IMR-90 (cell line): ENCODE data around the gene OR13C8. TPM values are rescaled to one million over a fixed set of nuclear protein-coding genes. Genes with fewer than 3 reads are reported as not detected.

Source experiments
- ATAC-seq: fragments of 200-7000 bp; cut with Tn5 transposase; 2 replicates; pipeline ENCODE4 v1.9.1; 2020; ENCODE audit warnings: low read depth, mild to moderate bottlenecking, moderate library complexity
- BruUV-seq: library from RNA; stranded (reverse); fragments of 400-500 nt; replicated peaks from 2 replicates; lab custom pipeline; 2021; lab: Mats Ljungman, UMichigan
- CTCF ChIA-PET: fragments of 300-600 bp; formaldehyde crosslinking; extraction: SDS; loops from one replicate; lab custom pipeline; 2021; ENCODE audit warnings: antibody characterized with exemption; lab: Yijun Ruan, JAX
- POLR2A ChIA-PET: fragments of 300-600 bp; sonication (Branson Sonifier 250); formaldehyde crosslinking; loops from one replicate; lab custom pipeline; 2022; ENCODE audit warnings: antibody characterized with exemption; ENCODE audit not compliant: unreplicated experiment; lab: Charles Lee
- DNase-seq: peaks from one replicate; pipeline ENCODE4 v3.0.0; 2013
- H2AFZ ChIP-seq: replicated peaks from 2 replicates; pipeline ENCODE3; 2013; ENCODE audit warnings: low read length, mild to moderate bottlenecking; ENCODE audit not compliant: poor library complexity
- H2AK5ac ChIP-seq: 2 replicates; pipeline ENCODE4 v1.6.1; 2013; ENCODE audit warnings: low read depth, low read length, inconsistent platforms
- H2AK9ac ChIP-seq: replicated peaks from 2 replicates; pipeline ENCODE3; 2013; ENCODE audit warnings: mild to moderate bottlenecking, low read depth, low read length, moderate library complexity; ENCODE audit not compliant: poor library complexity
- H2BK120ac ChIP-seq: 2 replicates; pipeline ENCODE4 v1.6.1; 2013; ENCODE audit warnings: low read depth, low read length, inconsistent platforms
- H2BK15ac ChIP-seq: 3 replicates; pipeline ENCODE4 v1.6.1; 2013; ENCODE audit warnings: low read depth, low read length, inconsistent platforms
- H2BK20ac ChIP-seq: 2 replicates; pipeline ENCODE4 v1.6.1; 2013; ENCODE audit warnings: low read depth, mild to moderate bottlenecking, inconsistent platforms, low read length, moderate library complexity
- H2BK5ac ChIP-seq: 2 replicates; pipeline ENCODE4 v1.6.1; 2013; ENCODE audit warnings: mild to moderate bottlenecking, low read depth, low read length, inconsistent platforms; ENCODE audit not compliant: poor library complexity, severe bottlenecking
- H3K14ac ChIP-seq: replicated peaks from 2 replicates; pipeline ENCODE4 v1.6.1; 2013; ENCODE audit warnings: low read depth, low read length, inconsistent platforms
- H3K18ac ChIP-seq: 2 replicates; pipeline ENCODE4 v1.6.1; 2013; ENCODE audit warnings: low read depth, low read length, control low read depth
- H3K23ac ChIP-seq: 2 replicates; pipeline ENCODE4 v1.6.1; 2013; ENCODE audit warnings: low read depth, low read length, inconsistent platforms
- H3K27ac ChIP-seq: 2 replicates; pipeline ENCODE4 v1.5.1; 2013; ENCODE audit warnings: mild to moderate bottlenecking, control low read depth, low read length; ENCODE audit not compliant: insufficient read depth
- H3K27me3 ChIP-seq: 2 replicates; pipeline ENCODE4 v1.6.1; 2013; ENCODE audit warnings: low read length; ENCODE audit not compliant: control insufficient read depth, insufficient read depth
- H3K36me3 ChIP-seq: 2 replicates; pipeline ENCODE4 v1.6.1; 2013; ENCODE audit warnings: low read length, mixed read lengths; ENCODE audit not compliant: control insufficient read depth, insufficient read depth
- H3K4ac ChIP-seq: 2 replicates; pipeline ENCODE4 v1.6.1; 2013; ENCODE audit warnings: low read depth, low read length, inconsistent platforms
- H3K4me1 ChIP-seq: 2 replicates; pipeline ENCODE4 v1.6.1; 2013; ENCODE audit warnings: low read length, mixed read lengths; ENCODE audit not compliant: control insufficient read depth, insufficient read depth
- H3K4me2 ChIP-seq: 2 replicates; pipeline ENCODE4 v1.6.1; 2013; ENCODE audit warnings: low read depth, mild to moderate bottlenecking, control low read depth, low read length, moderate library complexity
- H3K4me3 ChIP-seq: 2 replicates; pipeline ENCODE4 v1.5.1; 2013; ENCODE audit warnings: low read depth, mild to moderate bottlenecking, control low read depth, low read length, moderate library complexity; ENCODE audit not compliant: insufficient read depth
- H3K56ac ChIP-seq: 2 replicates; pipeline ENCODE4 v1.6.1; 2013; ENCODE audit warnings: low read length, inconsistent platforms; ENCODE audit not compliant: insufficient read depth; ENCODE audit errors: extremely low read depth
- H3K79me1 ChIP-seq, 2 experiments: 2 replicates each; pipeline ENCODE4 v1.6.1; 2013; ENCODE audit warnings: low read length in 2 of 2, inconsistent platforms in 1 of 2, low read depth in 1 of 2
- H3K9ac ChIP-seq: 2 replicates; pipeline ENCODE4 v1.6.1; 2013; ENCODE audit warnings: low read depth, low read length, control low read depth
- H3K9me1 ChIP-seq: 2 replicates; pipeline ENCODE4 v1.6.1; 2013; ENCODE audit warnings: low read length, inconsistent platforms; ENCODE audit not compliant: insufficient read depth
- H3K9me3 ChIP-seq: 2 replicates; pipeline ENCODE4 v1.6.1; 2013; ENCODE audit warnings: low read length; ENCODE audit not compliant: control insufficient read depth, insufficient read depth
- H4K20me1 ChIP-seq: 2 replicates; pipeline ENCODE4 v1.6.1; 2013; ENCODE audit warnings: low read length, inconsistent platforms; ENCODE audit not compliant: insufficient read depth
- H4K5ac ChIP-seq: 2 replicates; pipeline ENCODE4 v1.6.1; 2013; ENCODE audit warnings: mild to moderate bottlenecking, low read depth, low read length, control low read depth
- H4K8ac ChIP-seq, 2 experiments: 2 replicates each; pipeline ENCODE4 v1.6.1; 2013; ENCODE audit warnings: low read depth in 2 of 2, low read length in 2 of 2, control low read depth in 1 of 2, inconsistent platforms in 1 of 2
- H4K91ac ChIP-seq: 2 replicates; pipeline ENCODE4 v1.6.1; 2013; ENCODE audit warnings: low read depth, low read length, inconsistent platforms; ENCODE audit not compliant: insufficient read depth
- BHLHE40 ChIP-seq: fragments of 150-350 bp; IDR thresholded peaks from 2 replicates; pipeline ENCODE4 v1.6.1; 2016; ENCODE audit warnings: mild to moderate bottlenecking, low read depth, low read length
- CHD1 ChIP-seq: IDR thresholded peaks from 2 replicates; pipeline ENCODE4 v1.6.1; 2012; ENCODE audit warnings: low read depth, low read length, improper control_type of control experiment
- MAFK ChIP-seq: IDR thresholded peaks from 2 replicates; pipeline ENCODE4 v1.6.1; 2012; ENCODE audit warnings: low read depth, low read length, improper control_type of control experiment
- RAD21 ChIP-seq: IDR thresholded peaks from 2 replicates; pipeline ENCODE4 v1.6.1; 2012; ENCODE audit warnings: low read length, improper control_type of control experiment
- SMC3 ChIP-seq: fragments of 150-350 bp; IDR thresholded peaks from 2 replicates; pipeline ENCODE4 v1.6.1; 2016; ENCODE audit warnings: low read depth, mild to moderate bottlenecking, antibody characterized with exemption, low read length, moderate library complexity
- WGBS, 2 experiments: methylation state at CpG; one replicate each; pipeline versions ENCODE4 v1.1.5 to v1.1.7; 2013; ENCODE audit warnings: missing lambda C conversion rate in 2 of 2; ENCODE audit not compliant: insufficient read length in 1 of 2; ENCODE audit errors: extremely low coverage in 2 of 2; 5-methylcytosine and 5-hydroxymethylcytosine counted together
- dilution Hi-C: fragments of 300-500 bp; cut with HindIII; formaldehyde crosslinking; loops from one replicate; pipeline ENCODE4 v1.14.3; 2018; ENCODE audit warnings: low sequenced_read_pairs; ENCODE audit not compliant: unreplicated experiment
- in situ Hi-C: fragments of 300-500 bp; cut with MboI; formaldehyde crosslinking; loops from 3 replicates; pipeline ENCODE4 v1.14.3; 2019; ENCODE audit warnings: low sequenced_read_pairs, inconsistent platforms, mixed read lengths
- intact Hi-C: fragments of 100-400 bp; cut with micrococcal nuclease; formaldehyde crosslinking; loops from 2 replicates; pipeline ENCODE4 v1.10.0; 2022
- polyA plus RNA-seq, 3 experiments: library from polyadenylated mRNA; depleted of rRNA; stranded (reverse); fragments of >200 nt; gene quantifications; 2 replicates each; pipeline ENCODE4 v1.2.3, GENCODE V29; 2012; ENCODE audit warnings: low replicate concordance in 1 of 3
- total RNA-seq: library from RNA; depleted of rRNA; stranded (reverse); fragments of >200 nt; gene quantifications from 2 replicates; pipeline ENCODE4 v1.2.3, GENCODE V29; 2012
- TF ChIP-seq, protein P1 (sequence below): conservative IDR thresholded peaks from 2 replicates; pipeline ENCODE4 v1.5.1; 2012; ENCODE audit warnings: mild to moderate bottlenecking, low read depth, low read length, improper control_type of control experiment
- TF ChIP-seq, protein P2 (sequence below): fragments of 150-350 bp; IDR thresholded peaks from 2 replicates; pipeline ENCODE4 v1.6.1; 2016; ENCODE audit warnings: low read depth, mild to moderate bottlenecking, low read length, moderate library complexity, borderline replicate concordance

OR13C8 gene
- total and polyA plus RNA-seq, 2 of the 4 experiments (the other 2 are of a cell fraction) = not detected

DNA sequence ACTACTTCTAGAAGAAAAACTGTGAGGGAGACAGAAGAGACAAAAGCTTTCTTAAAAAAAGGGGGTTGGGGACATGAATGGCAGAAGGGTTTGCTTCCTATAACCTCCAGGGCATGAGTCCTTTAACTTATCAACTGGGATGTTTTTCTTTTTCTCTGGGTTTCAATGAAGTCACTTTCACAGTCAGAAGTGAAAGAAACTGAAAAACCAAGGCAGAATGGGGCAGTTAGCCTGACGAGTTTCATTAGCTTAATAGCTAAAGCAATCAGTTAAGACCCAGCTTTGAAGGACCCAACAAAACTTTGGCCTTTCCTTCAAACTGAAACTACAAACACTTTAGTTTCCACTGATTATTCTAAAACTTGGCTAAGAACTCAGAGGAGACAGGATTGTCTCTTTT, 4.6 kb upstream of the OR13C8 start:
- CTCF ChIA-PET = interaction anchor here (1.2 kb wide), 1 partner anchor 18 kb away, joined by 3 read pairs; no protein-coding TSS in a partner anchor

More for the DNA sequence above, 4.6 kb upstream of the OR13C8 start:
- POLR2A ChIA-PET = no interaction called here
- Histone ChIP-seq H3K4ac (no peak overlapping the region), H3K27ac (no peak overlapping the region), H3K14ac (no peak overlapping the region), H3K4me3 (no peak overlapping the region), H3K79me1 (no peaks in the 10 kb centered on the region), H3K36me3 (no peaks in the 10 kb centered on the region), H3K4me2 (no peak overlapping the region), H3K18ac (no peak overlapping the region), H3K27me3 (no peaks in the 10 kb centered on the region), H4K20me1 (no peaks in the 10 kb centered on the region), H4K8ac (no peak overlapping the region), H2BK15ac (no peak overlapping the region), H2BK20ac (no peak overlapping the region), H3K9me1 (no peaks in the 10 kb centered on the region), H2BK5ac (no peak overlapping the region), H3K9ac (no peak overlapping the region), H2AK9ac (no peak overlapping the region), H4K91ac (no peak overlapping the region), H2BK120ac (no peak overlapping the region), H2AK5ac (no peak overlapping the region), H3K9me3 (peaks cover under 1% of the 10 kb centered on the region), H3K23ac (no peak overlapping the region), H3K4me1 (no peaks in the 10 kb centered on the region), H2AFZ (no peak overlapping the region), H3K56ac (no peak overlapping the region), H4K5ac (no peak overlapping the region)
- intact Hi-C loops = no loop called here
- no peak for ATAC-seq
- WGBS, 2 experiments = no CpG with 5 or more reads among the region's 1 CpG
- TF ChIP-seq MAFK (no peak), SMC3 (no peak), RAD21 (no peak), CHD1 (no peak), BHLHE40 (no peak)
- TF ChIP-seq, protein P1, sequence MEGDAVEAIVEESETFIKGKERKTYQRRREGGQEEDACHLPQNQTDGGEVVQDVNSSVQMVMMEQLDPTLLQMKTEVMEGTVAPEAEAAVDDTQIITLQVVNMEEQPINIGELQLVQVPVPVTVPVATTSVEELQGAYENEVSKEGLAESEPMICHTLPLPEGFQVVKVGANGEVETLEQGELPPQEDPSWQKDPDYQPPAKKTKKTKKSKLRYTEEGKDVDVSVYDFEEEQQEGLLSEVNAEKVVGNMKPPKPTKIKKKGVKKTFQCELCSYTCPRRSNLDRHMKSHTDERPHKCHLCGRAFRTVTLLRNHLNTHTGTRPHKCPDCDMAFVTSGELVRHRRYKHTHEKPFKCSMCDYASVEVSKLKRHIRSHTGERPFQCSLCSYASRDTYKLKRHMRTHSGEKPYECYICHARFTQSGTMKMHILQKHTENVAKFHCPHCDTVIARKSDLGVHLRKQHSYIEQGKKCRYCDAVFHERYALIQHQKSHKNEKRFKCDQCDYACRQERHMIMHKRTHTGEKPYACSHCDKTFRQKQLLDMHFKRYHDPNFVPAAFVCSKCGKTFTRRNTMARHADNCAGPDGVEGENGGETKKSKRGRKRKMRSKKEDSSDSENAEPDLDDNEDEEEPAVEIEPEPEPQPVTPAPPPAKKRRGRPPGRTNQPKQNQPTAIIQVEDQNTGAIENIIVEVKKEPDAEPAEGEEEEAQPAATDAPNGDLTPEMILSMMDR = no peak
- TF ChIP-seq, protein P2, sequence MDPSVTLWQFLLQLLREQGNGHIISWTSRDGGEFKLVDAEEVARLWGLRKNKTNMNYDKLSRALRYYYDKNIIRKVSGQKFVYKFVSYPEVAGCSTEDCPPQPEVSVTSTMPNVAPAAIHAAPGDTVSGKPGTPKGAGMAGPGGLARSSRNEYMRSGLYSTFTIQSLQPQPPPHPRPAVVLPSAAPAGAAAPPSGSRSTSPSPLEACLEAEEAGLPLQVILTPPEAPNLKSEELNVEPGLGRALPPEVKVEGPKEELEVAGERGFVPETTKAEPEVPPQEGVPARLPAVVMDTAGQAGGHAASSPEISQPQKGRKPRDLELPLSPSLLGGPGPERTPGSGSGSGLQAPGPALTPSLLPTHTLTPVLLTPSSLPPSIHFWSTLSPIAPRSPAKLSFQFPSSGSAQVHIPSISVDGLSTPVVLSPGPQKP = no peak
- in situ Hi-C loops = no loop called here
- dilution Hi-C loops = no loop called here
- DNase-seq = no peak
- no TSS peak for BruUV-seq
